ENCODE measurements around the gene NDUFB8.

- TF ChIP-seq CTCF (IDR thresholded peaks at IDR 0.05) (no peak), POLR2AphosphoS5 (IDR thresholded peaks at IDR 0.05) (no peak)
These were observed 25.2 kb upstream of the NDUFB8 start for GRCh38 chr10:100554902-100555301.

Data from prostate gland (tissue), 2 donors.